ENCODE data around the gene FGR. TPM values are rescaled to one million over a fixed set of nuclear protein-coding genes. Genes with fewer than 3 reads are reported as not detected.

Gene FGR
- polyA plus RNA-seq, 3 donors: 371 to 1,340 (median 571) TPM

GRCh38 chr1:27672750-27673112 lies 37.7 kb upstream of the FGR start:
- TF ChIP-seq, protein P1, sequence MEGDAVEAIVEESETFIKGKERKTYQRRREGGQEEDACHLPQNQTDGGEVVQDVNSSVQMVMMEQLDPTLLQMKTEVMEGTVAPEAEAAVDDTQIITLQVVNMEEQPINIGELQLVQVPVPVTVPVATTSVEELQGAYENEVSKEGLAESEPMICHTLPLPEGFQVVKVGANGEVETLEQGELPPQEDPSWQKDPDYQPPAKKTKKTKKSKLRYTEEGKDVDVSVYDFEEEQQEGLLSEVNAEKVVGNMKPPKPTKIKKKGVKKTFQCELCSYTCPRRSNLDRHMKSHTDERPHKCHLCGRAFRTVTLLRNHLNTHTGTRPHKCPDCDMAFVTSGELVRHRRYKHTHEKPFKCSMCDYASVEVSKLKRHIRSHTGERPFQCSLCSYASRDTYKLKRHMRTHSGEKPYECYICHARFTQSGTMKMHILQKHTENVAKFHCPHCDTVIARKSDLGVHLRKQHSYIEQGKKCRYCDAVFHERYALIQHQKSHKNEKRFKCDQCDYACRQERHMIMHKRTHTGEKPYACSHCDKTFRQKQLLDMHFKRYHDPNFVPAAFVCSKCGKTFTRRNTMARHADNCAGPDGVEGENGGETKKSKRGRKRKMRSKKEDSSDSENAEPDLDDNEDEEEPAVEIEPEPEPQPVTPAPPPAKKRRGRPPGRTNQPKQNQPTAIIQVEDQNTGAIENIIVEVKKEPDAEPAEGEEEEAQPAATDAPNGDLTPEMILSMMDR (IDR thresholded peaks at IDR 0.05): no peak
- peaks cover 35% of the 10 kb centered on the region for H3K4me1 Mint-ChIP-seq
- no peak for DNase-seq
- H3K9me3 Mint-ChIP-seq: peaks cover 0 to 2% (median 0%) of the 10 kb centered on the region in 7 donors
- no peaks in the 10 kb centered on the region for H3K9me3 ChIP-seq (replicated peaks in 1 of 2; ENCODE audit: control insufficient read depth in 1 of 2, insufficient read depth in 1 of 2, low read length in 2 of 2)
- peak overlapping the region in 5 of 7 donors; percentile 89 to 95 (median 93) for H3K27ac Mint-ChIP-seq
- H3K27ac ChIP-seq (ENCODE audit: low read depth in 1 of 2, low read length in 2 of 2): peak overlapping the region in 1 of 2 donors; percentile 74
- intact Hi-C loops (cut with micrococcal nuclease): loop anchor here in 1 of 2 donors (10.0 kb wide), 1 partner anchor 368 kb away; no protein-coding TSS in a partner anchor
- H3K4me3 Mint-ChIP-seq: peak overlapping the region; percentile 92 to 97
- H3K27me3 ChIP-seq (ENCODE audit: control insufficient read depth in 2 of 2, insufficient read depth in 2 of 2, low read length in 2 of 2): no peaks in the 10 kb centered on the region
- no peaks in the 10 kb centered on the region for H3K36me3 ChIP-seq (replicated peaks in 1 of 2; ENCODE audit: control insufficient read depth in 1 of 2, insufficient read depth in 2 of 2, low read length in 2 of 2)
- peak overlapping the region; percentile 97 for H3K4me2 ChIP-seq (replicated peaks; ENCODE audit: extremely low read depth, low read length, poor library complexity, severe bottlenecking)
- peaks cover 25% of the 10 kb centered on the region for H4K20me1 ChIP-seq (ENCODE audit: insufficient read depth, low read length)
- H3K36me3 Mint-ChIP-seq: peaks cover 1 to 4% of the 10 kb centered on the region in 2 donors
- peak overlapping the region in 1 of 3 experiments; percentile 90 for H3K4me3 ChIP-seq (replicated peaks in 1 of 3; ENCODE audit: low read depth in 2 of 3, low read length in 3 of 3)
- peaks cover 14% of the 10 kb centered on the region for H3K79me2 ChIP-seq (ENCODE audit: insufficient read depth, low read length)
- peak overlapping the region; percentile 75 for H2AFZ ChIP-seq (ENCODE audit: insufficient read depth, low read depth, low read length, poor library complexity, severe bottlenecking)
- H3K4me1 ChIP-seq (ENCODE audit: control insufficient read depth in 1 of 2, insufficient read depth in 2 of 2, low read length in 2 of 2): peaks cover 36 to 54% of the 10 kb centered on the region in 2 donors
- peak overlapping the region; percentile 67 for H3K9ac ChIP-seq (ENCODE audit: insufficient read depth, low read length, poor library complexity, severe bottlenecking)
- H3K27me3 Mint-ChIP-seq (ENCODE audit: low read depth in 3 of 3): peaks cover 0 to 3% (median 2%) of the 10 kb centered on the region in 3 donors

- Mint-ChIP-seq H3K4me1 (peaks cover 40% of the 10 kb centered on the region), H3K4me3 (peak within 1 kb of the TSS; percentile 92 to 97), H3K36me3 (peaks cover 4 to 8% of the 10 kb centered on the region in 2 donors), H3K27me3 (ENCODE audit: low read depth in 3 of 3) (peaks cover 0 to 3% (median 2%) of the 10 kb centered on the region in 3 donors), H3K9me3 (peaks cover 0 to 2% (median 0%) of the 10 kb centered on the region in 7 donors), H3K27ac (peak within 1 kb of the TSS; percentile 89 to 95 (median 93))
- Histone ChIP-seq H3K9ac (ENCODE audit: insufficient read depth, low read length, poor library complexity, severe bottlenecking) (peak within 1 kb of the TSS; percentile 67), H3K36me3 (replicated peaks in 1 of 2; ENCODE audit: control insufficient read depth in 1 of 2, insufficient read depth in 2 of 2, low read length in 2 of 2) (no peaks in the 10 kb centered on the region), H3K27ac (ENCODE audit: low read depth in 1 of 2, low read length in 2 of 2) (peak within 1 kb of the TSS; percentile 58 to 74), H3K27me3 (ENCODE audit: control insufficient read depth in 2 of 2, insufficient read depth in 2 of 2, low read length in 2 of 2) (no peaks in the 10 kb centered on the region), H3K4me3 (replicated peaks in 1 of 3; ENCODE audit: low read depth in 2 of 3, low read length in 3 of 3) (peak within 1 kb of the TSS; percentile 59 to 90 (median 63)), H3K4me1 (ENCODE audit: control insufficient read depth in 1 of 2, insufficient read depth in 2 of 2, low read length in 2 of 2) (peaks cover 42 to 59% of the 10 kb centered on the region in 2 donors), H4K20me1 (ENCODE audit: insufficient read depth, low read length) (peaks cover 25% of the 10 kb centered on the region), H2AFZ (ENCODE audit: insufficient read depth, low read depth, low read length, poor library complexity, severe bottlenecking) (peak within 1 kb of the TSS; percentile 75), H3K9me3 (replicated peaks in 1 of 2; ENCODE audit: control insufficient read depth in 1 of 2, insufficient read depth in 1 of 2, low read length in 2 of 2) (no peaks in the 10 kb centered on the region), H3K79me2 (ENCODE audit: insufficient read depth, low read length) (peaks cover 14% of the 10 kb centered on the region), H3K4me2 (replicated peaks; ENCODE audit: extremely low read depth, low read length, poor library complexity, severe bottlenecking) (peak within 1 kb of the TSS; percentile 97)
- peak; percentile 77 to 86 (median 82) for DNase-seq
- intact Hi-C loops (cut with micrococcal nuclease): loop anchor here in 1 of 2 donors (10.0 kb wide), 1 partner anchor 367 kb away; no protein-coding TSS in a partner anchor
- WGBS (ENCODE audit: insufficient coverage): 0% methylated on average over 10 of the region's 10 CpGs
- TF ChIP-seq, protein P1 (IDR thresholded peaks at IDR 0.05): no peak
These were observed 37.2 kb upstream of the FGR start, which contains the start of gene IFI6 for GRCh38 chr1:27671964-27672749. Gene IFI6, minus strand, starts transcription at chr1:27672192. Its CDS starts 2,878 bp downstream, at chr1:27669314.

Data from CD14-positive monocyte (primary cell).